Stimulated activated CD8-positive, alpha-beta memory T cell treated with anti-CD3 and anti-CD28 coated beads, Interleukin-12 subunit alpha, Interleukin-12 subunit beta, amount 100 ng/mL, for 24 hours (primary cell): ENCODE results near the gene COLEC12.

Experiments used
- DNase-seq: peaks from one replicate; pipeline ENCODE4 v3.0.0-alpha.2; 2020; ENCODE audit errors: extremely low read depth

COLEC12 gene

DNA sequence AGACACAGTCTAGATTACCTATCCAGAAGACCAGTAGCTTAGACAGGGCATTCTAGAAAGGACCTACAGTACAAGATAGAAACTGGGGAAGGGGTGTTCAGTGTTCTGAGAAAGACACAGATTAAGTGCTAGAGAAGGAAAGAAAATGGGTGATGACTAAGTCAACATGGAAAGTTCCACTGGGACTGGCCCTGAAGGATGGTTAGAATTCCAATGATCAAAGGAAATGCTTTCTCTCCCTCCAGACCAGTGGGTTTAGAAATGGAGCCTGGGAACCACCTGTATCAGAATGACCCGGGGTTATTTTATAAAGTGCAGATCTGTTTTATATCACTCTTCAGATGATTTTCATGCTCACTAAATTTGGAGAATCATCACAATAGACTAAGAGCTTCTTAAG lies 5.8 kb upstream of the COLEC12 start:
- no peak for DNase-seq

DNA sequence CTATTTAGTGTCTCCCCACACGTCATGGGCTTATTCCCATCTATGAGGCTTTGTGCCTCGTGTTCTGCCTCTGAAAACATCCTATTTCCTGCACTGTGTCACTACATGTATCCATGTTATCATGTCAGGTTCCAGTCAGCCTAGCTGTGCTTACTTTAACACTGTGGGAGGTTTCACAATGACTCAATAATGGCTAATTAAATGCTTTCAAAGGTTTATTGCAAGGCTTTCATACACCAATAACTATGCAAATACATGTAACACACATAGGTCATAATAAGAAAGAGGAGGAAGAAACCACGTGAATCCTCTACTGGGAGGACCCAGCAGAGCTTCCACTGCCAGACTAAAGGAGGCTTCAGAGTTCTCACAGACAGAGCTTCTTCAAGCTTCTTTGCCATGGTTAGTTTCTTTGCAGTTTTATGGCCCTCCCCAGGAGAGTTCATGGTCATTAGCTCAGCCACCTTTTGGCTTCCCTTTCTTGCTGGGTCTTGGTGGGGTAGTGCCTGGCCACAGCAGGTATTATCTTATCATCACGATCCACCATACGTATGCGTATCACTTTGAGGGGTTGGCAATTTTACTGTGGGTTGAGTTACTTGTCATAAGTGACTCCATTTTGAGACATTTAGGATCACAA lies 5.1 kb upstream of the COLEC12 start:
- no peak for DNase-seq

DNA sequence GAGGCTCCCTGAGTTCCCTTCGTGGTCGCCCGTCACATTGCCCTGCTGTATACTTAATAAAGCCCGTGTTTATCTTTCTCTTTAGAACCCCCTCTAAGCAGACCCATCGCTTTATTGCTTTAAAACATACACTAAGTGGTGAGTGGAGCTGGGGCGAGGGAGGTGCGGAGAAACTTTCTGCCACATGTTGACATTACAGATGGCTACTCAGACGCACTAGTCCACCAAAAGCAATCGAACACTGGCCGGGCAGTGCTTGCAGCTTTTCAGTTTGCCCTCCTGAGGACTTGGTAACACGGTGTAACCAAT lies 859 bp upstream of the COLEC12 start:
- DNase-seq: no peak

DNA sequence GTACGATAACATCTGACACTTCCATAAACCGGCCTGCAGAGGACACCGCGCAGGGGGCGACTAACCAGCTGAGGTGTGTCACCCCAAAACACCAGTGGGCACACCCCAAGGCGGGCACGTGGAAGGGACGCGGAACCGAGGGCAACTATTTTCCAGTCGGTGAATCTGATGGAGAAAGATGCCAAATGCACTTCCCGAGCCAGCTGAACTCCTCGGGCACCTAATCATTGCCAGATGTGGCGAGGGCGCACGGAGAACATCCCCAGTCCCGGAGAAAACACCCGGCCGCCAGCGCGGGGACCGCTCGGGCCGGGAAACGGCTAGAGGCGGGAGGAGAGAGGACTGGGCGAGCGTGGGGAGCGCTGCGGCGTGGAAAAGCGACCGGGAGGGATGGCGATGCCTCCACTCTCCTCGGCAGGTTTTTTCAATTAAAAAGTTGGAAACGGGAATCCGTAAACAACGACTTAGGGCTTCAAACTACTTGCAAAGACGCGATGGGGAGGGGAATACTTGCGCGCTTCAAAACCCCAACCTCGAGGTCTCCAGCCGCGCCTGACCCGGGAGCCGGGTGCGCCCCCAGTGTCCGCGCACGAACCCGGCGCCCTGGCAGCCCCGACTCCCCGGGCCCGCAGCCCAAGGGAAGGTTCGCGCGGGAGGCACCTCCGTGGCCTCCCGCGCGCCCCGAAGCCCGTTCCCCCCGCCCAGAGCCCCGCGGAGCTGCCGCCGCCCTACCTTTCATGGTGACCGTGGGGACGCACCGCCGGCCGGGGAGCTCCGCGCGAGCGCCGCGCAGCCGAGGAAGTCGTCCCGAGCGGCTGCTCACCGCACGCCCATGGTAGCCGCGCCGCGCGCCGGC lies 497 bp downstream of the COLEC12 start:
- no peak for DNase-seq

DNA sequence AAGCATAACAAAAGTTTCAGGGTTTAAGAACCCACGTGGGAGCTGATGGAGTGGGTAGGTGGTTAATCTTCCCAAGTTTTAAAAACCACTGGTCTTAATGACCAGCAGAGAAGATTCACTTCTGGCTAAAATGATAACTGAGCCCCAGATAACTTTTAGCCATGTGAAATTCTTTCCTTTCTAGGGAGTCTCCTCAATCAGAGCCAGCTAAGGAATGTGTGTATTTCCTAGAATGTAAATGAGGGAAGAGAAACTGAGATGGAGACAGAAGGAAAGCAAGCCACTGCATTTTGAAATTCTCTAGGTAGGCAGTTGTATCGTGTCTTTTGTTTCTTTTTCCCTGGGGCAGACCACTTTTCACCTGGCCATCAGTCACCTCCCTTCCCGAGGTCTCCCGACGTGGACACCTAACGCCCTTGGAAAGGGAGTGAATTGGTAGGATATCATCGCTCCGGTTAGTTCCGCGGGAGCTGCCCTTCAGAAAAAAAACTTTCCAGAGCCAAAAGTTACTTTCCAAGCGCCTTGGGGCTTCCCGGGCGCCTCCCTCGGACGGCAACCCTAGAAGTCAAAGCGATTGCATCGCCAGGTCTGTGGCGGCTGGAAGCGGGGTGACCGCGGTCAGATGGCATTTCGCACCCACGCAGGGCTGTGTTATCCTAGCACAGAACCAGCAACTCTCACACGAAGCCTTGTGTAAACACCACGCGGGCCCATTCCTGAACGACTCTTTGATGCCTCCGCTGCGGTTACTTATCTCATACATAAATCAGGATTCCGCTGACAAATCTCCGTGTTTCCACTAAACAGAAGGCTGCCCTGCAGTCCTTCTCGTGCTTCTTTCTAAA lies 1.3 kb downstream of the COLEC12 start:
- no peak for DNase-seq

DNA sequence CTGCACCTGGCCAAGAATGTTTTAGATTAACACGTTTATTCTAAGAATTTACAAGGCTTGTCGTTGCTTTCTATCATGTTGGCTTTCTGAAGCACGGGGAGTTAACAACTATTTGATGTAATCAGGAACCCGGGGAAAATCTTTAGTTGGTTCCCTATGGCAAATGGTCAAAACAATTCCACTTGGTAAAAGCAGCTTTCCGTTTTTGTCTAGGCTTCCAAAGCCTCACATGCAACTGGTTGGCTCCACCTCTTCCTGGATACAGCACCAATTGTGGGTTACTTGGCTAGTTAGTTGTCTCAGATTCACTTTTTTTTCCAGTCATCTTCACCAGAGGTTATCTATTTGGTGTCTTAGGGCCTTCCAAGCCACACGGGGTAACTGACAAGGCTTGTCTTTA lies 2.8 kb downstream of the COLEC12 start:
- DNase-seq: no peak

DNA sequence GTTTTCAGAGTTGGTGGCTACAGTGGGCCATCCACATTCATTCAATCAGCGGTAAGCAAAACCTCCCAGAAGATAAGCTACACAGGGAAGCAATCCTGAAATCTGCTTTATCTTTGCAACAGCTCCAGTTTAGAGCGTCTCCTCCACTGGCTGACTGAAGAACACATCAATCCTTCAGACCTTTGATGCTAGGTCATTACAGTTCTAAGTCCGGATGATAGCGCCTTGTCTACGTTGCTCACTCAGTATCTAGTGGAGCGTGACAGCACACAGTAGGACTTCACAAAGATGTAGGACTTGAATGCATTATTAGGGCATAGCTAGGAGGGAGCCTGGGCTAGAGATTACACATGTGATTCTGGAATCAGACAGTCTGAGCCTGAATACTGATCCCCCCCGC lies 5.0 kb downstream of the COLEC12 start:
- DNase-seq: no peak

DNA sequence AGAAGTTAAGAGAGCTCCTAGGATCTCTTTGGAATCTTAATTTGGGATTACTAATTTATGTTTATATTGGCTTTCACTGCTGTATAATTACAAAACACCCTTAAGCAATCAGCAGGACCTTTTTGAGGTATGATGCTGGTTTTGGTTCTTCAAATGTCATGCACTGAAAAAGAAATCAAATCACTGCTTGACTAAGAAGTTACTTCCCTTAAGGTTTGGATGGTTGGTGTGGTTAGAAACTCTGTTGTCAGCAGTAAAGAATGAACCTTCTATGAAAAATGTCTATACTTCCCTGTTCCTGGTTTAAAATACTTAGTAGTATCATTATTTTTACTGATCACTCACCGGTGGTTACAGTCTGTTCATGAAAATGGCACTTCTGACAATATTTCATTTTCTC lies 5.5 kb downstream of the COLEC12 start:
- no peak for DNase-seq

DNA sequence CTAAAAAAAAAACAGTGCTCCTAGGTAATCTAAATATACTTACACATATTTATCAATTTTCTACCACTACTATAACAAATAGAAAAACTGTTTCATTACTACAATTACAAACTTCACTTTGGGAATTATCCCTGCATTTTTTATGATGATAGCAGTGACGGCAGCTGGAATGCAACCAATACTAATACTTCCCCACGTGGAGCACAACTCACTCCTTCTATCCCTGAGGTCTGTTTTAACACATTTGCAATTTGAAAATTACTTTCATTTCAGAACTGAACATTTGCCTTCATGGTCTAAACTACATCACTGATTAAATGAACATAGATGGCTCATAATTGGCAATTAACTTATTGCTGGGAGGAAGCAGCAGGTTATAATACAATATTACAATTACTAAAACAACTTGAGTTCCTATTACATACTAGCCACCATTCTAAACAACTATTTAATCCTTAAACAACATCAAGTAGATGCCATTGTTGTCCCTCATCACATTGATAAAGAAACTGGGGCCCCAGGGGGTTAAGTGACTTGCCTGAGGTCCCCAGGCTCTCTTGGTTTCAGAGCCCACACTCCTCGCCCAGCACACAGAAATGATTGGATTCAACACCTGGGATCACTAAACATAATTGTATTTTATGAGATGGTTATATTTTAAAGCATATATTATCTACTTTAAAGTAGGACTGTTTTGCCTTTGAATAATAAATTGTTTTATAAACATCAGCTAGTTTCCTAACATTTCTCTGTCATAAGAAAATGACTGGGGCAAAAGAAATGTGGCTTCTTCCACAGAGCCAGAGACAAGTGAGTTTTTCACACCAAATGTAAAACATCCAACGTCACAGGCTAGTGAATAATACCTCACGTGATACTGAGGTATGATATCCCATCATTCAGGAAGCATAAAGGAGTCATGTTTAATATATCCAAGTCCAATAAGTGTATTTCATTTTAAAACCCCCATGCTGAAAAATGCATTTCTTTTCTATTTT lies 6.2 kb downstream of the COLEC12 start:
- no peak for DNase-seq

DNA sequence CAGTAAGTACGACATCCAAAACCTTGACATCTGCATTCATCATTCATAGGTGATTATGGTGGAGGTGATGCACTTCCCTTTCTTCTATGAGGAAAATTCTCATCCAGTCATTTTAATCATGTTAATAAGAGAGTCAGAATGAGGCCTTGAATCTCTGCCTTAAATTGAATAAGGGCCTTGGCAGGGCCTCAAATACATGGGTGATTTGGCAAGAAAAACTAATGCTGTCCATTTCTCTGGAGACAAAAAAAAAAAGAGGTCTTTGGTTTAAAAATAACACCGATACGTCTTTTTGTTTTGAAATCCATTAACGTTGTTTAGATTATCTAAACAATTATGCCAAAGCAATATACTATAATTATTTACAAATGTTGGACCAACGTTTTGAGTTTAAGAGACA lies 8.1 kb downstream of the COLEC12 start:
- DNase-seq: no peak

DNA sequence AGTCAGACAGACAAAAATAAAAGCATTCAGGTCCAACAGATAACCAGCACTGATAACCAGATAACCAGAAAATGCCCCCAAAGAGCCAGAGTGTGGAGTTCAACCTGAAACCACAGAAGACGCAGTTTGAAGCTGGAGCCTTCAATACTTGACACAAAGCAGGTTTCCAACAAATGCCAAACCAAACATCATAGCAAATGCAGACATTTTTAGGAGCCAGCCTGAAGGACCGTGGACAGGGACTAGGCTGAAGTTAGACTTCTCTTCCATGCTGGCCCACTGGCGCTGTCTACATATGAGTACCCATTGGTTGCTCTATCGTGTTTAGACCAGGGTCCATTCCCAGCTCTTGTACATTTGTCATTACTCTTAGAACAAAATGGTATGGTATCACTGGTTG lies 9.9 kb downstream of the COLEC12 start:
- DNase-seq: no peak

DNA sequence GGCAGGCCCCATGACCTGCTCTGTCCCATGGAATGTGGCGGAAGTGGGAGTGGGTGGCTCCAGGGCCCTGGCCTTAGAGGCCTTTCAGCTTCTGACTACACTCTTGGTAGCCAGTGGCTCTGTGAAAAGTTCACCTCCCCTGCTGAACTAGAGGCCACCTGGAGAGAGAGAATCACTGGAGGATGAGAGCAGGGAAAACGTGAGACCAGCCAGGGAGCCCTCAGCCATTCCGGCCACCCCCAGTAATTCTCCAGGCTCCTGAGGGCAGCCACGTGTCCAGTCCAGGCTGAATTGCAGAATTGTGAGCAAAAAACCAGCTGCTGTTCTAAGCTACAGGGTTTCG lies 10.5 kb downstream of the COLEC12 start:
- DNase-seq: no peak

DNA sequence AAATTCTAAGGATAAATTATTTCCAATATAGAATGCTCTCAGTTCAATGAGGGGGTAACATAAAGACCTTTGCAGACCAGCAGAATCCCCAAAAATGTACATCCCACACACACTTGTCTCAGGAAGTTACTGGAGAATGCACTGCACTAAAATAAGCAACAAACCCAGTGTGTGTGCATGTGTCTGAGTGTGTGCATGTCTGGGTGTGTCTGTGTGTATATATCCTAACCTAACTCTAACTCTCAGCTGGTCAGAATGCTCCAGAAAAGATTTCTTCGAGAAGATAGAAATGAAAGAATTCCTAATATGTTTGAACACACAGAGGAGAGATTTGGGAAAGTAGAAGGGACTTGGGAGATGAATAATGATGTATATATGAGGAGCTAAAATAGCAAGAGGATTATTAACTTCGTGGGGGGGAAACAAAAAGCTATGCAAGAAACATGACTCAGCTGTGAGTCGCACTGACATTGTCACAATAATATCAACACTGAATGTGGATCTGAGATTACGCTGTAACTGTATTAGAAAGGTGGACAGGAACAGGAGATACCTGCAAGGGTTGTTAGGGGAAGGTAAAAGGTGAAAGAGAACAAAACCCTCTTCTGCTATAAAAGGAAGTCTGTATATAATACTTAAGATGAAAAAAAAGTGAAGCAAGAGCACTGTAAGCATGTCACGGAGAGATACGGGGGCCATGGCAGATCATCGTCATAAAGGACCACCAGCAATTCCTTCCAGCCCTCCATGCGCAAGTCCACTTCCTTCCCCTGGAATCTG lies 11.1 kb downstream of the COLEC12 start:
- no peak for DNase-seq

DNA sequence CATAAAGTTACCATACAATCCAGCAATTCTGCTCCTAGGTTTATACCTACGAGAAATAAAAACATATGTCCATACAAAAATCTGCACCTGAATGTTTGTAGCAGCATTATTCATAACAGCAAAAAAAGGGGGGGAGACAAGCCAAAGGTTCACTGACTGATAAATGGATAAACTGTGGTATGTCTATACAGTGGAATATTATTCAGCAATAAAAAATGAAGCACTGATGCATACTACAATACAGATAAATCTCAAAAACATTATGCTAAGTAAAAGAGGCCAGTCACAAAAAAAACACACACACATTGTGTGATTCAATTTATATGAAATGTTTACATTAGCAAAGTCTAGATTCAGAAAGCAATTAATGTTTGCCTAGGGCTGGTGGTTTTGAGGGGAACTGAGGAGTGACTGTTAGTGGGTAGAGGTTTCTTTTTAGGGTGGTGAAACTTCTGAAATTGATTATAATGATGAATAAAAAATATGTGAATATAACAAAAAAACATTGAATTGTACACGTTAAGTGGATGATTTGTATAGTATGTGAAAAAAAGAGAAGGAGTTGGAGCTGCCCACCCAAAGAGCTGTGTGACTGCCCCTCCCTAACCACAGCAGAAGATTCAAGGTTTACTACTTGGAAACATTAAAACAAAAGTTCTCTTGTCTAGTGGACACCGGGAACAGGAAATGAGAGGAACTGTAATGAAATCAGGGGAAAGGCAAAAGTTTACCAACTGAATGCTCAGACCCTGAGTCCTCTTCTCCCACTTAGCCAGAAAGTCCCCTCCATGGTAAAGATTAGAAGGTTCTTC lies 13.4 kb downstream of the COLEC12 start:
- DNase-seq: no peak

DNA sequence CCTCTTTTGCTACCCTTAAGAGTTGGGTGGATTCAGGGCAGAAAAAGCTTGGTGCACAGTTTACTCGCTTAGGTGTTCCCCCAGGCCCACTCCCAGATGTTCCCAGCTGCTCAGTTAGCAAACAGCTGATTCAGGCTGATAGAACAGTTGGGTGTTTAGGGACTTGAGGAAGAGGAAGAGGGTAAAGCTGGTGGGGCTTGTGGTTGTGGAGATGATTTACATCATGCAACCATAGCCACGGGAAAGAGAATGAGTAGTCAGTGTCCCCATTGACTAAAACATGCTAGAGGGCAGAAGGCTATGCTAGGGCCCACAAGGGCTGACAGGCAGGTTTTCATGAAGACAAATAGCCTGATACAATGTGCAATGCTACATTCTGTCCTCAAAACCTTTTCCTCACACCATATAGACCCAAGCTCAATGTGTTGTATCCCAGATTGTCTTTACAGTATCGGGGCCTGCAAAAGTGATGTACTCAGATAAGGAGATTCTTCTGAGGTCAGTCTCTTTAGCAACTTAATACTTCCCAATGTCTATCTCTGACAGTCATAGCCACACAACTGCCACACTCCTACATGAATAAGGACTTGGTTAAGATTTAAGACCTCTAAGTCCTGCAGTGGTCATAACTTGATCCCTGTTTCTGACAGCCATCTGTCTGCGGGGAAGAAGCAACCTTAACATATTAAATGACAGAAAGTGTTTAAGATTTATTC lies 15.6 kb downstream of the COLEC12 start:
- no peak for DNase-seq

DNA sequence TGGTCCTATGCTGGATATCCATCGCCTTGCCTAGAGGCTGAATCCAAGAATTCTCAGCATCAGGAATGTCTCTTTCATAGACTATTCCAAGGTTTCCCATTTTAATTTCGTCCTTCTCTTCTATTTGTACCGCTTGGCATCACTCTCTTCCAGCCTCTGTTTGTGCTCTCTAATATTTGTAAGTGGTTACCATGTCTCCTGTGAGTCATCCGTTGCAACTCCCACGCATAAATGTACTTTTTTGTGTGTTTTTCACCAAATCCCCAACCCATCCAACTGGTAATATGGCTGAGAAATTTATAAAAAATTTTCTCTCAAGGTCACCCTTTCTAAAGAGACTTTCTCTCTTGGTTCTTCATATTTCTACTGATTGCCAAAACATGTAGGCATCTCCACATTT lies 21.8 kb downstream of the COLEC12 start:
- no peak for DNase-seq

DNA sequence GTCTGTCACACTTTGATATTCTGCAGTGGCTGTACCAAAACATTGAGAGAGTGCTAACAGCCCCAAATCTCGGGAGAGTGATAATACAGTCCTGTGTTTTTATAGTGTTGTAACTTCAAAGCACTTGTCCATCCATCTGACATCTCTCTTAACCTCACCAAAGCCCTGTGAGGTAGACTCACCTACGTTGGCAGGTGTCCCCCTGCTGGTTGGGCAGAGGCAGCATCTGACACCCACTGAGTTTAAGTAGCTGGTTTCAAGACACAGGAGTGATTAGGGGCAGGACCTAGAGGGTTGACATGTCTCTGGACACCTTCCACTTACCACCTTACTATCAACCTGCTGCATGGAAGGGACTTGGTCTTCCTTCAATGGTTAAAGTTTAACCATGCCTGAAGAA lies 22.9 kb downstream of the COLEC12 start:
- DNase-seq: no peak

DNA sequence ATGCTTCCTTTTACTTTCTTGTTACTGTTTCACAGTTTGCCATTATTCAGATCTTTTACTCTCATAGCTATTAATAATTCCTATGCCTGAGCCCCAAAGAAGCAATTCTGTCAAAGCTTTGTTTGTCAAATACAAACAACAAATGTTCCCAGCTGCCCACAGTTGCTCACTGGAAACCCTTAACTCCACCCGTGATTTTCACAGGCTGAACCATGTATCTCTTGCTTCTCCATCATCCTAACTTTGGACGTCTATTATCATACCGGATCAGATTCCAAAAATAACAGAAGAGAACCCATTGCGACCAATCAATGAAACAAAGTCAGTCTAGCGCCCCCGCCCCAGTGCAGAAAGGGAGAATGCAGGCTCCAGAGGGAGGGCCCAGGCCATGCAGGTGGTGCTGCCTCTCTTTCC lies 24.2 kb downstream of the COLEC12 start:
- DNase-seq: no peak
